Thoracic aorta (tissue), 2 donors: ENCODE measurements around the gene C4orf17. TPM values are rescaled to one million over a fixed set of nuclear protein-coding genes. Genes with fewer than 3 reads are reported as not detected.
"Not testable (repeated sequence)": the region's sequence is repeated elsewhere in the genome, so short reads cannot be mapped to it uniquely, and the experiment has no call there.

ENCODE experiments used
- ATAC-seq: fragments of 150-250 bp; one replicate; pipeline ENCODE4 v1.8.0; 2017; ENCODE audit warnings: low read depth; ENCODE audit not compliant: insufficient number of reproducible peaks, low FRiP score
- DNase-seq: peaks from one replicate; pipeline ENCODE4 v3.0.0-alpha.2; 2020; ENCODE audit warnings: low spot score
- H3K27ac ChIP-seq, 2 donors: fragments of 200-600 bp; sonication (generic); 1 replicate in 1 of 2; 2 replicates in 1 of 2; pipeline ENCODE4 v1.5.1; 2016; ENCODE audit warnings: mild to moderate bottlenecking in 2 of 2, moderate library complexity in 2 of 2
- H3K27me3 ChIP-seq: fragments of 200-600 bp; sonication (generic); replicated peaks from 2 replicates; pipeline ENCODE4 v1.6.0; 2016; ENCODE audit warnings: mild to moderate bottlenecking; ENCODE audit not compliant: insufficient read depth
- H3K36me3 ChIP-seq: fragments of 200-600 bp; sonication (generic); one replicate; pipeline ENCODE4 v1.5.1; 2016
- H3K4me1 ChIP-seq, 2 donors: fragments of 200-600 bp; sonication (generic); 1 replicate in 1 of 2; 2 replicates in 1 of 2; pipeline versions ENCODE4 v1.5.1 to v1.6.0; 2016; ENCODE audit warnings: low read depth in 2 of 2, mild to moderate bottlenecking in 1 of 2; ENCODE audit not compliant: control insufficient read depth in 1 of 2
- H3K4me3 ChIP-seq: fragments of 200-600 bp; sonication (generic); 2 replicates; pipeline ENCODE4 v1.5.1; 2016; ENCODE audit warnings: mild to moderate bottlenecking
- H3K9me3 ChIP-seq: fragments of 200-600 bp; sonication (generic); 2 replicates; pipeline ENCODE4 v1.5.1; 2016
- CTCF ChIP-seq: fragments of 200-600 bp; sonication (generic); IDR thresholded peaks from one replicate; pipeline ENCODE4 v1.5.1; 2019; ENCODE audit warnings: antibody characterized with exemption
- total RNA-seq, 2 donors: library from RNA; depleted of rRNA; stranded (reverse); fragments of >200 nt; gene quantifications; one replicate each; pipeline versions ENCODE4 v1.1.0 to v1.2.3, GENCODE V29; 2016

The C4orf17 gene
- total RNA-seq, 2 donors from 2014 or later: not detected

DNA sequence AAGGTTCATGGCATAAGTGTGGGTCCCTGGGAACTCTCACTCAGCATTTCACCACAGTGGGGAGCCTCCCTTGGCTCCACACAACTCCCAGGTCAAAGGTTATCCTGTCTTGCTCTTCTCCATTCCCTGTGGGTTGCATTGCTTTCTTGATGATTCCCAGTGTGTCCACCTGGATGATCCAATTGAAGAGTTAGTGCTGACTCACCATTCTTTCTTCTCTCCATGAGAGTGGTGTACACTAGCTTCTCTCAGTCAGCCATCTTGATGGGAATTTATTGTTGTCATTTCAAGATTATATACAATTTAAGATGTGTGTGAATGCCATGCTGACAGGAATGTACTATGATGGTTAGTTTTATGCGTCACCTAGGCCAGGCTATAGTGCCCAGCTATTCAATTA is 25.6 kb upstream of the C4orf17 start:
- H3K9me3 ChIP-seq: peaks cover 24% of the 10 kb centered on the region
- no peak overlapping the region for H3K27ac ChIP-seq
- H3K27me3 ChIP-seq: no peaks in the 10 kb centered on the region
- peaks cover 0 to 4% of the 10 kb centered on the region in 2 donors for H3K4me1 ChIP-seq
- no peak for TF ChIP-seq CTCF
- no peaks in the 10 kb centered on the region for H3K36me3 ChIP-seq
- H3K4me3 ChIP-seq: no peak overlapping the region
- ATAC-seq (no peak), DNase-seq (no peak)

- H3K4me3 ChIP-seq, H3K36me3 ChIP-seq, H3K4me1 ChIP-seq, ATAC-seq, H3K27me3 ChIP-seq, H3K27ac ChIP-seq, DNase-seq: not testable (repeated sequence)
- peaks cover 24% of the 10 kb centered on the region for H3K9me3 ChIP-seq
Measured at GRCh38 chr4:99486648-99487047, 24.2 kb upstream of the C4orf17 start.

DNA sequence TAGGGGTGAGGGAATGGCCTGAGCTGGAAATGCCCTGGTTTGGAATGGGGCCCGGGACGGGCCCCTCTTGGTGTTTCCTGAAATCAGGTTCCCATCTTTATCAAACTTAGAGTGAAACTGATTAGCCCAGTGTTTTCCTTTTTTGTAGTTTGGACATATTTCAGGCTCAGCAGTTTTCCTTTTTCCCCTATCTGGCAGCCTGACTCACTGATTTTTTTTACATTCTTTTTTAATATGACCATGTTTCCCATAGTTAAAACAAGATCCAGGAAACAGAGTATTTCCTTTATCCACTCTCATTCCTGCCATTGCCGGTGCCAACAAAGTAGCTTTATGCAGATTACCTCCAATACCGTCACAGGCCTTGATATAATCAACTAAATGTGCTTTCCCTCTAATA is 20.5 kb upstream of the C4orf17 start:
- ATAC-seq: no peak
- no peak for TF ChIP-seq CTCF
- peaks cover 0 to 5% of the 10 kb centered on the region in 2 donors for H3K4me1 ChIP-seq
- H3K36me3 ChIP-seq: no peaks in the 10 kb centered on the region
- no peak overlapping the region for H3K27ac ChIP-seq
- no peaks in the 10 kb centered on the region for H3K27me3 ChIP-seq
- no peak overlapping the region for H3K4me3 ChIP-seq
- peaks cover 26% of the 10 kb centered on the region for H3K9me3 ChIP-seq
- no peak for DNase-seq

- ATAC-seq: no peak
- no peak overlapping the region for H3K4me3 ChIP-seq
Measured at GRCh38 chr4:99504804-99505502, 5.9 kb upstream of the C4orf17 start.

DNA sequence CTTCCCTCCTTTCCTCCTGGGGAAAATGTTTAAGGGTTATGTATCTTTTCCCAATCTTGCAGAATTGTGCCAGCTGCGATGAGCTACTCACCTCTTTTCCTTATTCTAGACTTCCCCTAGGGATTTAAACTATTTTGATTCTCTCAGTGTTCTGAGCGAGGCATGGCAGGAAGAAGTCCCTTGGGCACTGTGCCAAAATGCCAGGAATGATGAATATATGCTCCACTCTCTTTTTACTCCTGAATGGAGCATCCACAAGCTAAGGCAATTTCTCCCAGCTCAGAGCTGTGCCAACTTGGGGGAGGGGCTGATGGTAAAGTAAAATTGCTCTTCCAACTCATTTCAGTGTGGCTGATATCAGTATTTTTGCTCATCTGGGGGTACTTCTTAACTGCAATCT is 4.0 kb upstream of the C4orf17 start:
- no peak for TF ChIP-seq CTCF
- H3K27ac ChIP-seq: no peak overlapping the region
- no peaks in the 10 kb centered on the region for H3K4me1 ChIP-seq
- no peaks in the 10 kb centered on the region for H3K27me3 ChIP-seq
- H3K36me3 ChIP-seq: no peaks in the 10 kb centered on the region
- DNase-seq: no peak
- no peak for ATAC-seq
- H3K9me3 ChIP-seq: no peaks in the 10 kb centered on the region
- H3K4me3 ChIP-seq: no peak overlapping the region

More at GRCh38 chr4:99504804-99505502, 5.9 kb upstream of the C4orf17 start:
- Histone ChIP-seq H3K27me3 (no peaks in the 10 kb centered on the region), H3K4me1 (no peaks in the 10 kb centered on the region), H3K9me3 (no peaks in the 10 kb centered on the region), H3K36me3 (no peaks in the 10 kb centered on the region), H3K27ac (no peak overlapping the region)
- TF ChIP-seq CTCF: no peak
- no peak for DNase-seq

DNA sequence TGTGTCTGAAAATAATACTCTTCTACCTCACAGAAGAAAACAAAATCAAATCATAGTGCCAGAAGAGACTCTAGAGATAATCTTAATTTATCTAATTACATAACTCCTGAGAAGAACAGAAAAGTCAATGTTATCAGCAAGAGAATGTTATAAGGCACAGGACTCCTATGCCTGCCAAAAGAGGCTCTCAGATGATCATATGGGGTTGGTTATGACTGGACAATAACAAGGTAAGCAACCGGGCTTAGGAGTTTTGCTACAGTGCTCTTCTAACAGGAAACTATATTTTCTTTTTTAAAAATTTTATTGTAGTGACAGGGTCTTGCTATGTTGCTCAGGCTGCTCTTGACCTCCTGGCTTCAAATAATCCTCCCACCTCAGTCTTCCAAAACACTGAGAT is 3.5 kb upstream of the C4orf17 start:
- no peak for TF ChIP-seq CTCF
- Histone ChIP-seq H3K9me3 (no peaks in the 10 kb centered on the region), H3K27ac (no peak overlapping the region), H3K4me1 (no peaks in the 10 kb centered on the region), H3K27me3 (no peaks in the 10 kb centered on the region), H3K4me3 (no peak overlapping the region), H3K36me3 (no peaks in the 10 kb centered on the region)
- ATAC-seq (no peak), DNase-seq (no peak)
